GM23338 (cell line): ENCODE data around the gene UBAP2.

Experiments
- CREB1 ChIP-seq: fragments of 250-450 bp; sonication (Bioruptor Pico); IDR thresholded peaks from 2 replicates; pipeline ENCODE4 v1.5.0; 2020; ENCODE audit warnings: low read depth, mild to moderate bottlenecking, moderate library complexity
- EZH2 ChIP-seq: fragments of 200-600 bp; sonication (generic); IDR thresholded peaks from one replicate; pipeline ENCODE4 v1.8.0; 2017; ENCODE audit warnings: antibody characterized with exemption, mild to moderate bottlenecking, low read depth; ENCODE audit not compliant: unreplicated experiment
- EZH2phosphoT487 ChIP-seq: fragments of 200-600 bp; sonication (generic); IDR thresholded peaks from one replicate; pipeline ENCODE4 v1.8.1; 2018; ENCODE audit warnings: antibody characterized with exemption; ENCODE audit not compliant: unreplicated experiment
- POLR2AphosphoS5 ChIP-seq: IDR thresholded peaks from 2 replicates; pipeline ENCODE4 v1.6.1; 2016; ENCODE audit warnings: antibody characterized with exemption, low read depth
- ZNF331 ChIP-seq: fragments of 250-450 bp; sonication (Bioruptor Pico); IDR thresholded peaks from 2 replicates; pipeline ENCODE4 v1.5.0; 2020; ENCODE audit warnings: low read depth, mild to moderate bottlenecking, moderate library complexity
- TF ChIP-seq, protein P1 (sequence below), 2 experiments: fragments of 200-600 bp in 1 of 2; sonication (generic) in 1 of 2; conservative IDR thresholded peaks; 2 replicates each; pipeline versions ENCODE4 v1.5.1 to v1.6.1; 2016 to 2017; ENCODE audit warnings: antibody characterized with exemption in 2 of 2, low read depth in 2 of 2, mild to moderate bottlenecking in 2 of 2, moderate library complexity in 1 of 2
- TF ChIP-seq, protein P2 (sequence below): IDR thresholded peaks from one replicate; pipeline ENCODE4 v1.6.1; 2018; ENCODE audit warnings: antibody characterized with exemption; ENCODE audit not compliant: unreplicated experiment

- TF ChIP-seq, protein P1, sequence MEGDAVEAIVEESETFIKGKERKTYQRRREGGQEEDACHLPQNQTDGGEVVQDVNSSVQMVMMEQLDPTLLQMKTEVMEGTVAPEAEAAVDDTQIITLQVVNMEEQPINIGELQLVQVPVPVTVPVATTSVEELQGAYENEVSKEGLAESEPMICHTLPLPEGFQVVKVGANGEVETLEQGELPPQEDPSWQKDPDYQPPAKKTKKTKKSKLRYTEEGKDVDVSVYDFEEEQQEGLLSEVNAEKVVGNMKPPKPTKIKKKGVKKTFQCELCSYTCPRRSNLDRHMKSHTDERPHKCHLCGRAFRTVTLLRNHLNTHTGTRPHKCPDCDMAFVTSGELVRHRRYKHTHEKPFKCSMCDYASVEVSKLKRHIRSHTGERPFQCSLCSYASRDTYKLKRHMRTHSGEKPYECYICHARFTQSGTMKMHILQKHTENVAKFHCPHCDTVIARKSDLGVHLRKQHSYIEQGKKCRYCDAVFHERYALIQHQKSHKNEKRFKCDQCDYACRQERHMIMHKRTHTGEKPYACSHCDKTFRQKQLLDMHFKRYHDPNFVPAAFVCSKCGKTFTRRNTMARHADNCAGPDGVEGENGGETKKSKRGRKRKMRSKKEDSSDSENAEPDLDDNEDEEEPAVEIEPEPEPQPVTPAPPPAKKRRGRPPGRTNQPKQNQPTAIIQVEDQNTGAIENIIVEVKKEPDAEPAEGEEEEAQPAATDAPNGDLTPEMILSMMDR (conservative IDR thresholded peaks at IDR 0.05; ENCODE audit: low read depth in 2 of 2) = no peak
- TF ChIP-seq CREB1 (no peak), EZH2 (no peak), EZH2phosphoT487 (no peak), POLR2AphosphoS5 (no peak), ZNF331 (no peak)
- TF ChIP-seq, protein P2, sequence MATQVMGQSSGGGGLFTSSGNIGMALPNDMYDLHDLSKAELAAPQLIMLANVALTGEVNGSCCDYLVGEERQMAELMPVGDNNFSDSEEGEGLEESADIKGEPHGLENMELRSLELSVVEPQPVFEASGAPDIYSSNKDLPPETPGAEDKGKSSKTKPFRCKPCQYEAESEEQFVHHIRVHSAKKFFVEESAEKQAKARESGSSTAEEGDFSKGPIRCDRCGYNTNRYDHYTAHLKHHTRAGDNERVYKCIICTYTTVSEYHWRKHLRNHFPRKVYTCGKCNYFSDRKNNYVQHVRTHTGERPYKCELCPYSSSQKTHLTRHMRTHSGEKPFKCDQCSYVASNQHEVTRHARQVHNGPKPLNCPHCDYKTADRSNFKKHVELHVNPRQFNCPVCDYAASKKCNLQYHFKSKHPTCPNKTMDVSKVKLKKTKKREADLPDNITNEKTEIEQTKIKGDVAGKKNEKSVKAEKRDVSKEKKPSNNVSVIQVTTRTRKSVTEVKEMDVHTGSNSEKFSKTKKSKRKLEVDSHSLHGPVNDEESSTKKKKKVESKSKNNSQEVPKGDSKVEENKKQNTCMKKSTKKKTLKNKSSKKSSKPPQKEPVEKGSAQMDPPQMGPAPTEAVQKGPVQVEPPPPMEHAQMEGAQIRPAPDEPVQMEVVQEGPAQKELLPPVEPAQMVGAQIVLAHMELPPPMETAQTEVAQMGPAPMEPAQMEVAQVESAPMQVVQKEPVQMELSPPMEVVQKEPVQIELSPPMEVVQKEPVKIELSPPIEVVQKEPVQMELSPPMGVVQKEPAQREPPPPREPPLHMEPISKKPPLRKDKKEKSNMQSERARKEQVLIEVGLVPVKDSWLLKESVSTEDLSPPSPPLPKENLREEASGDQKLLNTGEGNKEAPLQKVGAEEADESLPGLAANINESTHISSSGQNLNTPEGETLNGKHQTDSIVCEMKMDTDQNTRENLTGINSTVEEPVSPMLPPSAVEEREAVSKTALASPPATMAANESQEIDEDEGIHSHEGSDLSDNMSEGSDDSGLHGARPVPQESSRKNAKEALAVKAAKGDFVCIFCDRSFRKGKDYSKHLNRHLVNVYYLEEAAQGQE = no peak
Observed at GRCh38 chr9:34069831-34070230, 21.1 kb upstream of the UBAP2 start.
